Testis (tissue), 3 donors: ENCODE data around the gene PCDHB10. TPM values are rescaled to one million over a fixed set of nuclear protein-coding genes. Genes with fewer than 3 reads are reported as not detected.
A peak's percentile ranks its signal among the peaks of the same experiment; 100 is the strongest.
"Not testable (repeated sequence)": the region's sequence is repeated elsewhere in the genome, so short reads cannot be mapped to it uniquely, and the experiment has no call there.

ENCODE experiments used
- DNase-seq: peaks from one replicate; pipeline ENCODE4 v3.0.0-alpha.2; 2019
- H3K27ac ChIP-seq, 2 donors: fragments of 200-600 bp; sonication (generic); one replicate each; pipeline ENCODE4 v1.5.1; 2019
- H3K27me3 ChIP-seq: fragments of 200-600 bp; sonication (generic); one replicate; pipeline ENCODE4 v1.5.1; 2019
- H3K36me3 ChIP-seq: fragments of 200-600 bp; sonication (generic); one replicate; pipeline ENCODE4 v1.5.1; 2017; ENCODE audit warnings: low read depth; ENCODE audit errors: missing control alignments
- H3K4me1 ChIP-seq: fragments of 200-600 bp; sonication (generic); one replicate; pipeline ENCODE4 v1.5.1; 2019
- H3K4me3 ChIP-seq, 2 donors: fragments of 200-600 bp; sonication (generic); one replicate each; pipeline ENCODE4 v1.5.1; 2017 to 2019
- H3K9me3 ChIP-seq: fragments of 200-600 bp; sonication (generic); one replicate; pipeline ENCODE4 v1.5.1; 2017
- POLR2A ChIP-seq: fragments of 450-650 bp; IDR thresholded peaks from one replicate; pipeline ENCODE4 v1.6.1; 2017; ENCODE audit warnings: antibody characterized with exemption, mild to moderate bottlenecking, moderate library complexity
- WGBS, 2 donors: methylation state at CpG; one replicate each; pipeline ENCODE4 v1.1.5; 2018; 5-methylcytosine and 5-hydroxymethylcytosine counted together
- intact Hi-C: fragments of 100-400 bp; cut with DNase I; formaldehyde crosslinking; loops from one replicate; pipeline ENCODE4 v1.15.1; 2023; ENCODE audit warnings: low total_unique reads
- polyA plus RNA-seq: library from polyadenylated mRNA; stranded (reverse); fragments of 350-450 nt; fragmentation: Illumina TruSeq; extraction: RNeasy Lipid Tissue Mini Kit (QIAGEN cat#74804); gene quantifications from one replicate; pipeline ENCODE4 v1.2.3, GENCODE V29; 2014; ENCODE audit warnings: low read depth, low replicate concordance; ENCODE audit not compliant: insufficient read depth
- total RNA-seq, 2 donors: library from RNA; depleted of rRNA; stranded (reverse); fragments of >200 nt; gene quantifications; one replicate each; pipeline ENCODE4 v1.2.3, GENCODE V29; 2016
- TF ChIP-seq, protein P1 (sequence below), 3 experiments: fragments of 450-650 bp in 2 of 3; fragments of 200-600 bp in 1 of 3; sonication (generic) in 1 of 3; IDR thresholded peaks; one replicate each; pipeline ENCODE4 v1.5.1; 2016 to 2019; ENCODE audit warnings: antibody characterized with exemption in 3 of 3, mild to moderate bottlenecking in 2 of 3, moderate library complexity in 1 of 3

PCDHB10 gene
- total and polyA plus RNA-seq, 3 donors from 2014 or later: 1.5 to 4.9 (median 4.0) TPM

DNA sequence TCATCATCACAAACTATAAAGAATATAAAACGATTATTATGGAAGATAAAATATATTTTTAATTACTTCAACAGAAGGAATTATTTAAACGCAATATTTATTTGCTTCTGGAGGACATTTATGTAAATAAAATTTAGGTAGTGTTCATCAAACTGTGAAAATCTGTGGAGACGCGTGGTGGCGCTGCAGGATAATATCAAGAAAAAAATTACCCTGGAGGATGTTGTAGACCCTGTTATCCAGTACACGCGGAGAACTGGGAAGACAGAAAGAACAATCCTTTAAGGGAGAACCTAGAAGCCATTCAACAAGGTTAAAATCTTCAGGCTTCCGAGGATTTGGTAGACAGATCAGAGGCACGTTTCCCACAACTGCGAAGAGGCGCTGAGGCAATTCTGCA lies 16.3 kb downstream of the PCDHB10 start, which contains the start of gene PCDHB12:
TSS of gene PCDHB12 (plus strand) at position 242 of the 400 bp plus-strand sequence. CDS start 189 bp downstream, outside the sequence.
- no peak within 1 kb of the TSS for H3K4me3 ChIP-seq
- no peaks in the 10 kb centered on the region for H3K36me3 ChIP-seq
- WGBS, 2 donors: 12 to 17% methylated on average over 11 of the region's 11 CpGs
- no peaks in the 10 kb centered on the region for H3K27me3 ChIP-seq
- intact Hi-C loops: no loop called here
- no peaks in the 10 kb centered on the region for H3K4me1 ChIP-seq
- no peaks in the 10 kb centered on the region for H3K9me3 ChIP-seq
- TF ChIP-seq, protein P1, sequence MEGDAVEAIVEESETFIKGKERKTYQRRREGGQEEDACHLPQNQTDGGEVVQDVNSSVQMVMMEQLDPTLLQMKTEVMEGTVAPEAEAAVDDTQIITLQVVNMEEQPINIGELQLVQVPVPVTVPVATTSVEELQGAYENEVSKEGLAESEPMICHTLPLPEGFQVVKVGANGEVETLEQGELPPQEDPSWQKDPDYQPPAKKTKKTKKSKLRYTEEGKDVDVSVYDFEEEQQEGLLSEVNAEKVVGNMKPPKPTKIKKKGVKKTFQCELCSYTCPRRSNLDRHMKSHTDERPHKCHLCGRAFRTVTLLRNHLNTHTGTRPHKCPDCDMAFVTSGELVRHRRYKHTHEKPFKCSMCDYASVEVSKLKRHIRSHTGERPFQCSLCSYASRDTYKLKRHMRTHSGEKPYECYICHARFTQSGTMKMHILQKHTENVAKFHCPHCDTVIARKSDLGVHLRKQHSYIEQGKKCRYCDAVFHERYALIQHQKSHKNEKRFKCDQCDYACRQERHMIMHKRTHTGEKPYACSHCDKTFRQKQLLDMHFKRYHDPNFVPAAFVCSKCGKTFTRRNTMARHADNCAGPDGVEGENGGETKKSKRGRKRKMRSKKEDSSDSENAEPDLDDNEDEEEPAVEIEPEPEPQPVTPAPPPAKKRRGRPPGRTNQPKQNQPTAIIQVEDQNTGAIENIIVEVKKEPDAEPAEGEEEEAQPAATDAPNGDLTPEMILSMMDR (IDR thresholded peaks at IDR 0.05): peak in 2 of 3 experiments; percentile 43 to 48
- TF ChIP-seq POLR2A: no peak
- no peak within 1 kb of the TSS for H3K27ac ChIP-seq
- peak; percentile 59 for DNase-seq

DNA sequence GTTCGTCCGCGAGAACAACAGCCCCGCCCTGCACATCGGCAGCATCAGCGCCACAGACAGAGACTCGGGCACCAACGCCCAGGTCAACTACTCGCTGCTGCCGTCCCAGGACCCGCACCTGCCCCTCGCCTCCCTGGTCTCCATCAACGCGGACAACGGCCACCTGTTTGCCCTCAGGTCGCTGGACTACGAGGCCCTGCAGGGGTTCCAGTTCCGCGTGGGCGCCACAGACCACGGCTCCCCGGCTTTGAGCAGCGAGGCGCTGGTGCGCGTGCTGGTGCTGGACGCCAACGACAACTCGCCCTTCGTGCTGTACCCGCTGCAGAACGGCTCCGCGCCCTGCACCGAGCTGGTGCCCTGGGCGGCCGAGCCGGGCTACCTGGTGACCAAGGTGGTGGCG lies 18.1 kb downstream of the PCDHB10 start:
- H3K36me3 ChIP-seq, H3K27me3 ChIP-seq, DNase-seq, H3K27ac ChIP-seq, H3K4me3 ChIP-seq, intact Hi-C loops, H3K9me3 ChIP-seq, H3K4me1 ChIP-seq: not testable (repeated sequence)
- WGBS, 2 donors: 30 to 54% methylated on average over 15 to 17 of the region's 39 CpGs

DNA sequence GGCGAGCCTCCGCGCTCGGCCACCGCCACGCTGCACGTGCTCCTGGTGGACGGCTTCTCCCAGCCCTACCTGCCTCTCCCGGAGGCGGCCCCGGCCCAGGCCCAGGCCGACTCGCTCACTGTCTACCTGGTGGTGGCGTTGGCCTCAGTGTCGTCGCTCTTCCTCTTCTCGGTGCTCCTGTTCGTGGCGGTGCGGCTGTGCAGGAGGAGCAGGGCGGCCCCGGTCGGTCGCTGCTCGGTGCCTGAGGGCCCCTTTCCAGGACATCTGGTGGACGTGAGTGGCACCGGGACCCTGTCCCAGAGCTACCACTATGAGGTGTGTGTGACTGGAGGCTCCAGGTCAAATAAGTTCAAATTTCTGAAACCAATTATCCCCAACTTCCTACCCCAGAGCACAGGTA lies 18.7 kb downstream of the PCDHB10 start:
- WGBS, 2 donors: 17 to 26% methylated on average over 2 to 23 of the region's 27 CpGs
- H3K27ac ChIP-seq, H3K27me3 ChIP-seq, DNase-seq, intact Hi-C loops, H3K4me3 ChIP-seq, H3K36me3 ChIP-seq, H3K4me1 ChIP-seq, H3K9me3 ChIP-seq: not testable (repeated sequence)

DNA sequence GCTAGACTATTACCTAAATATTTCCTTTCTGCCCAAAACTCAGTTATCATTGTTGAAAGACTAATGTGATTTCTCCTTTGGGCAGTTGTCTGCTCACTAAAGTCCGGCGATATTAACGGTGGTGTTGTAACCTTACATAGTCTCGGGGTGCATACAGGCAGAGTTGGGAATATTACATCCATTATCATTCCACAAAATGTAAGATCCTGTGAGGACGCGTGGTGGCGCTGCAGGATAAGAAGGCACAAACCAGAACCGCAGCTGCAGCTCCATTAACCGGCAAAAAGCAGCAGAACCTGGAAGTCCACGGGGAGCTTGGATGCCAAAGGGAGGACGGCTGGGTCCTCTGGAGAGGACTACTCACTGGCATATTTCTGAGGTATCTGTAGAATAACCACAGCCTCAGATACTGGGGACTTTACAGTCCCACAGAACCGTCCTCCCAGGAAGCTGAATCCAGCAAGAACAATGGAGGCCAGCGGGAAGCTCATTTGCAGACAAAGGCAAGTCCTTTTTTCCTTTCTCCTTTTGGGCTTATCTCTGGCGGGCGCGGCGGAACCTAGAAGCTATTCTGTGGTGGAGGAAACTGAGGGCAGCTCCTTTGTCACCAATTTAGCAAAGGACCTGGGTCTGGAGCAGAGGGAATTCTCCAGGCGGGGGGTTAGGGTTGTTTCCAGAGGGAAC lies 21.6 kb downstream of the PCDHB10 start, which contains the start of gene PCDHB13:
TSS of gene PCDHB13 (plus strand) at position 264 of the 684 bp plus-strand sequence. CDS start at position 469, 205 bp downstream.
- WGBS, 2 donors: 3 to 4% methylated on average over 13 of the region's 18 CpGs
- H3K36me3 ChIP-seq, H3K27me3 ChIP-seq, H3K27ac ChIP-seq, H3K9me3 ChIP-seq, intact Hi-C loops, H3K4me1 ChIP-seq, H3K4me3 ChIP-seq: not testable (repeated sequence)
- TF ChIP-seq, protein P1 (IDR thresholded peaks at IDR 0.05): peak; percentile 30 to 58 (median 36)
- peak; percentile 87 for DNase-seq

DNA sequence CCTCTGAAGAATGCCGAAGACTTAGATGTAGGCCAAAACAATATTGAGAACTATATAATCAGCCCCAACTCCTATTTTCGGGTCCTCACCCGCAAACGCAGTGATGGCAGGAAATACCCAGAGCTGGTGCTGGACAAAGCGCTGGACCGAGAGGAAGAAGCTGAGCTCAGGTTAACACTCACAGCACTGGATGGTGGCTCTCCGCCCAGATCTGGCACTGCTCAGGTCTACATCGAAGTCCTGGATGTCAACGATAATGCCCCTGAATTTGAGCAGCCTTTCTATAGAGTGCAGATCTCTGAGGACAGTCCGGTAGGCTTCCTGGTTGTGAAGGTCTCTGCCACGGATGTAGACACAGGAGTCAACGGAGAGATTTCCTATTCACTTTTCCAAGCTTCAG lies 22.4 kb downstream of the PCDHB10 start:
- H3K9me3 ChIP-seq, H3K4me3 ChIP-seq, H3K27me3 ChIP-seq, intact Hi-C loops, H3K4me1 ChIP-seq, H3K27ac ChIP-seq, DNase-seq, H3K36me3 ChIP-seq: not testable (repeated sequence)
- 39 to 41% methylated on average over 11 to 12 of the region's 12 CpGs for WGBS, 2 donors

DNA sequence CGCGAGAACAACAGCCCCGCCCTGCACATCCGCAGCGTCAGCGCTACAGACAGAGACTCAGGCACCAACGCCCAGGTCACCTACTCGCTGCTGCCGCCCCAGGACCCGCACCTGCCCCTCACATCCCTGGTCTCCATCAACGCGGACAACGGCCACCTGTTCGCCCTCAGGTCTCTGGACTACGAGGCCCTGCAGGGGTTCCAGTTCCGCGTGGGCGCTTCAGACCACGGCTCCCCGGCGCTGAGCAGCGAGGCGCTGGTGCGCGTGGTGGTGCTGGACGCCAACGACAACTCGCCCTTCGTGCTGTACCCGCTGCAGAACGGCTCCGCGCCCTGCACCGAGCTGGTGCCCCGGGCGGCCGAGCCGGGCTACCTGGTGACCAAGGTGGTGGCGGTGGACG lies 23.4 kb downstream of the PCDHB10 start:
- H3K27me3 ChIP-seq, intact Hi-C loops, H3K4me3 ChIP-seq, H3K27ac ChIP-seq, H3K9me3 ChIP-seq, H3K36me3 ChIP-seq, DNase-seq, H3K4me1 ChIP-seq: not testable (repeated sequence)
- WGBS, 2 donors: 27% methylated on average over 26 of the region's 40 CpGs; no CpG with 5 or more reads in 1 of the 2 donors

DNA sequence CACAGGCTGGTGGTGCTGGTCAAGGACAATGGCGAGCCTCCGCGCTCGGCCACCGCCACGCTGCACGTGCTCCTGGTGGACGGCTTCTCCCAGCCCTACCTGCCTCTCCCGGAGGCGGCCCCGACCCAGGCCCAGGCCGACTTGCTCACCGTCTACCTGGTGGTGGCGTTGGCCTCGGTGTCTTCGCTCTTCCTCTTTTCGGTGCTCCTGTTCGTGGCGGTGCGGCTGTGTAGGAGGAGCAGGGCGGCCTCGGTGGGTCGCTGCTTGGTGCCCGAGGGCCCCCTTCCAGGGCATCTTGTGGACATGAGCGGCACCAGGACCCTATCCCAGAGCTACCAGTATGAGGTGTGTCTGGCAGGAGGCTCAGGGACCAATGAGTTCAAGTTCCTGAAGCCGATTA lies 23.9 kb downstream of the PCDHB10 start:
- H3K27me3 ChIP-seq, intact Hi-C loops, H3K4me1 ChIP-seq, DNase-seq, H3K4me3 ChIP-seq, H3K27ac ChIP-seq, H3K36me3 ChIP-seq, H3K9me3 ChIP-seq: not testable (repeated sequence)
- WGBS, 2 donors: 21 to 50% methylated on average over 1 to 14 of the region's 26 CpGs
